ENCODE data around the gene JAGN1.
"Not testable (repeated sequence)": the region's sequence is repeated elsewhere in the genome, so short reads cannot be mapped to it uniquely, and the experiment has no call there.

Gene JAGN1

GRCh38 chr3:9867106-9867505, 23.3 kb upstream of the JAGN1 start:
- ATAC-seq: no peak

GRCh38 chr3:9869955-9870354, 20.5 kb upstream of the JAGN1 start:
- ATAC-seq: no peak

DNA sequence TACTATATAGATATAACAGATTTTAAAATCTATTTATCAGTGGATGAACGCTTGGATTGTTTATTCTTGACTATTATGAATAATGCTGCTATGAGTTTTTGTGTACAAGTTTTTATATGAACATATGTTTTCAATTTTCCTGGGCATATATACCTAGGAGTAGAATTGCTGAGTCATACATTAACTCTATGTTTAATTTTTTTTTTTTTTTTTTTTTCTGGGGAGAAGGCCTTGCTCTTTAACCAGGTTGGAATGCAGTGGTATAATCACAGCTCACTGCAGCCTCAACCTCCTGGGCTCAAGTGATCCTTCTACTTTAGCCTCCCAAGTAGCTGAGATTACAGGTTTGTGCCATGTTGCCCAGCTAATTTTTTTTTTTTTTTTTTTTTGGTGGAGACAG, 19.4 kb upstream of the JAGN1 start:
- ATAC-seq: no peak

DNA sequence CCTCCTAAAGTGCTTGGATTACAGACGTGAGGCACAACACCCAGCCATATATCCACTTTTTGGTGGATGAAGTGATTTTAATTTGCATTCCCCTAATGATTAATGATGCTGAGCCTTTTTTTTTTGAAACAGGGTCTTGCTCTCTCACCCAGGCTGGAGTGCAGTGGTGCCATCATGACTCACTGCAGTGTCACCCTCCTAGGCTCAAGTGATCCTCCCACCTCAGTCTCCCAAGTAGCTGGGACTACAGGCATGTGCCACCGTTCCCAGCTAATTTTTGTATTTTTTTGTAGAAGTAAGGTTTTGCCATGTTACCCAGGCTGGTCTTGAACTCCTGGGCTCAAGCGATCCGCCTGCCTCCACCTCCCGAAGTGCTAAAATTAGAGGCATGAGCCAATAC, 18.3 kb upstream of the JAGN1 start:
- not testable (repeated sequence) for ATAC-seq

- ATAC-seq: no peak
These were observed 15.0 kb upstream of the JAGN1 start for GRCh38 chr3:9875448-9875847.

DNA sequence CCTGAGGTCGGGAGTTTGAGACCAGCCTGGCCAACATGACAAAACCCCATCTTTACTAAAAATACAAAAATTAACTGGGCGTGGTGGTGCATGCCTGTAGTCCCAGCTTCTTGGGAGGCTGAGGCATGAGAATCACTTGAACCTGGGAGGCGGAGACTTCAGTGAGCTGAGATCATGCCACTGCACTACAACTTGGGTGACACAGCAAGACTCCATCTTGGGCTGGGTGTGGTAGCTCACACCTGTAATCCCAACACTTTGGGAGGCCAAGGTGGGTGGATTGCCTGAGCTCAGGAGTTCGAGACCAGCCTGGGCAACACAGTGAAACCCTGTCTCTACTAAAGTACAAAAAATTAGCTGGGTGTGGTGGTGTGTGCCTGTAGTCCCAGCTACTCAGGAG, 14.2 kb upstream of the JAGN1 start:
- ATAC-seq: not testable (repeated sequence)

DNA sequence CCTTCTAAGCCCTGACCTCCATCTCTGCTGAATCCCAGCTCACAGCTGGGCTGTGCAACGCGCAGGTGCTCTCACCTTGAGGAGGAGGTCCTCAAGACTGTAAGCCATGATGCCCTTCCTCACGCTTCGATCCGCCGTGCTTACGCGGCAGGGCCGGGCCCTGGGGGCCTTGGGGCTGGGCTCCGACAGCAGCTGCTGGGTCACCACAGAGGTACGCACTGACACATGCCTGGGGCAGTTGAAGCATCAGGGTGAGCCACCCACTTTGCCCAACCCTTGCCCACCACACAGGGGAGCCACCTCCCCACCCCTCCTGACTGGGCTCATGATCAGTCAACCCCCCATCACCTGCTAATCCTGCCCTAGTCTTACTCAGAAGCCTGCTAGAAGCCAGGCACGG, 13.4 kb upstream of the JAGN1 start:
- ATAC-seq: no peak

DNA sequence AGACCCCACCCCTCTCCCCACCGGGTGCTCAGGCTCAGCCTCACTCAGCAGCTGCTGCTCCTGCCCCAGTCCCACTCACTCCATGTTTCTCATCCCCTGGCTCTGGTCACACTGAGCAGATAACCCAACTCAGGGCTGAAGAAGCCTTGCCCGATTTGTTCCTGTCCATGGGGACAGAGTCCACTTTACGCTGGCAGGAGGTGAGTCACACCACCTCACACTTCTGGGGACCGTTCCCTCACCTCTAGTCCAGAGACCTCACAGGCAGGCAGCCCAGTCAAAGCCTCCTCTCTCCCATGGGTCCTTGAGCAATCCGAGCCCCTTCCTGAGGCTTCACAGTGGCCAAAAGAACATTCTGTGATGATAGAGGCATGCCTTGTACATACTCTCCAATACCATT, 11.7 kb upstream of the JAGN1 start:
- no peak for ATAC-seq

DNA sequence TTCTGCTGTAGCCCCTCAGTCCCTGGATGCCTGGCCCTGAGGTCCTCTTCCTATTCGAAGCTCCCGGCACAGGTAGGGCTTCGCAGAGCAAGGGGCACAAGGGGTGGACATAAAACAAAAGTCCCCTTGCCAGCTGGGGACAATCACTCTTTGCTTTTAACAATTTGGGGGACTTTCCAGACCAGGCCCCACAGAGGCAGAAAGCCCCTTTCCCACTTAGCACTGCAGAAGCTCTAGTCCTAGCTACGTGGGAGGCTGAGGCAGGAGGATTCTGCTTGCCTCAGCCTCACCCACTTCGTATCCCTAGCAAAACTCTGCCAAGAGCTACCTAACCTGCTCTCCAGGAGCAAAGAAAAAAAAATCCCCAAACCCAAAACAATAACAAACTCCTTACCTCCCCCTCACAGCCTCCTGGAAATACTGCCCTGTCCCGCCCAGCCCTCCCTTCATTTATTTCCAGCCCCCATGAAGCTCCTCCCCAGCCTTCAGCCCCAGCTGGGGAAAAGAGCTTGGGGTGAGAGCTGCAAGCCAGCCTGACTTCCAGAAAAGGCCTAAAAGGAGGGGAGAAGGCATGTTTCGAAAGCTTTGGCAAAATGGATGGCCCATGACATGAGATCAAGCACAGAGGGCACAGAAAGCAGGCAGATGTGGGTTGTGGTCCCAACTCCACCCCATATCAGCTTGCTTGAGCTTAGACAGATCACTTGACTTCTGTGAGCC, 10.4 kb upstream of the JAGN1 start, which contains the start of gene CIDEC:
Gene CIDEC, minus strand, starts transcription at position 424 of the 720 bp plus-strand sequence. CDS start 1,767 bp downstream, outside the sequence.
- no peak for ATAC-seq

DNA sequence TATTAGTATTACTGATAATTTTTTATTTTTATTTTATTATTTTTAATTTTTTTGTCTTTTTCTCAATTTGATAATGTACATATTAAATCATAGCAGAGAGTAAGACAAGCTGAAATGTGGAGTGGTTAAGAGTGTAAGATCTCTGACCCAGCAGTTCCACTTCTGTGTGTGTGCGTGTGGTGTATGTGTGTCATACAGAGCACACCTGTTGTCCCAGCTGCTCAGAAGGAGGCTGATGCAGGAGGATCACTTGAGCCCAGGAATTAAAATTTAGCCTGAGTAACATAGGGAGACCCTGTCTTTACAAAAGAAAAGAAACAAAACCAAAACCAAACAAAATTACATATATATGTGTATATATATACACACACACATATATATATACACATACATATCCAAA, 9.0 kb upstream of the JAGN1 start:
- ATAC-seq: no peak

DNA sequence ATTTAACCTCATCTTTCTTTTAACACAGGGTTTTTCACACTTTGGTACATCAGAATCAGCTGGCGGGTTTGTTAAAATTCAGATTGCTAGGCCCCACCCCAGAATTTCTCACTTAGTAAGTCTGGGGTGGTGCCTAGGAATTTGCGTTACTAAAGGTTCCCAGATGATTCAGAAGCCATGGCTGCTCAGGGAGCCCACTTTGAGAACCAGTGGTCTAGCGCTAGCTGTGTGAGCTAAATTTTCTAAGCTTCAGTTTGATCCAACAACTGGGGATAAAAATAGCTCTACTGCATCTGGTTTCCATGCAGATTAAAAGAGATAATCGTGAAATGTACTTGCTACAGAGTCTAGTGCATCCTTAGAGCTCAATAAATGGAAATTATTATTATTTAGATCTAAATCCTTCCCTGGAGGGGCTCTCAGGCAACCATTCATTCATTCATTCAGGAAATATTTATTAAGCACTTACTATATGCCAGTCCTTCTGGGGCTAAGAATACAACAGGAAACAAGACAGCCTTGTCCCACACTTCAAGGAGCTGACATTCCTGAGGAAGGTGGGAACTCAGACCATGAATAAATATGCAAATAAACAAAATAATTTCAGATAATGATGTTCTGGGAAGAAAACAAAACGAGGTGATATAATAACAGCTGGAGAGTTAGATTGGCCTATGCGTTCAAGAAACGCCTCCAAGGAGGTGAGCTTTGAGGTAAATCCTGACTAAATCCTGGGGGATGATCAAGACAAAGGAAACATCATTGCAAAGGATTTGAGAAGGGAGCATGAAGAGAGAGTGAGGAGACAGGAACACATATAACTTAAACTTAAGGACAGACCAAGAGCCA, 6.5 kb upstream of the JAGN1 start:
- no peak for ATAC-seq

GRCh38 chr3:9884555-9885165, 5.8 kb upstream of the JAGN1 start:
- ATAC-seq: no peak

GRCh38 chr3:9886328-9886727, 4.1 kb upstream of the JAGN1 start:
- no peak for ATAC-seq

GRCh38 chr3:9887480-9887879, 2.9 kb upstream of the JAGN1 start:
- no peak for ATAC-seq

- no peak for ATAC-seq
These were observed 1.9 kb upstream of the JAGN1 start for GRCh38 chr3:9888540-9888939.

GRCh38 chr3:9889405-9889804, 1.0 kb upstream of the JAGN1 start:
- ATAC-seq: no peak

- no peak for ATAC-seq
These were observed 737 bp downstream of the JAGN1 start for GRCh38 chr3:9891072-9891622.

DNA sequence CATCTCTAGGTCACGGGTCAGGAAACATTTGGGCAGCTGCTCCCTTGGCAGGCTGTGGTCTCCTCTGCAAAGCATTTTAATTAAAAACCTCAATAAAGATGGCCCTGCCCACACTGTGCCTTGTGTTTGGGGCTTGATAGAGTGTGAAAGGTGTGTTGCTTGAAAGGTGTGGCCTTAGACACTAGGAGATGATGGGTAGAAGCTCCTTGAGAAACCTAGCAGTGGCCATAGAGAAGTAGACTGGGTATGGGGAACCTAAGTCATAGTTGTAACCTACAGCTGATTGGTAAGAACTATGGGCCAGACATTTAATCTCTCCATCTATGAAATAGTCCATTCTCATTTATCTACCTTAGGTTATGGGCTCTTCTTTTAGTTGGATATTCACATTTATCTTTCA, 3.3 kb downstream of the JAGN1 start:
- ATAC-seq: no peak

GRCh38 chr3:9895715-9896114, 5.3 kb downstream of the JAGN1 start:
- ATAC-seq: not testable (repeated sequence)

DNA sequence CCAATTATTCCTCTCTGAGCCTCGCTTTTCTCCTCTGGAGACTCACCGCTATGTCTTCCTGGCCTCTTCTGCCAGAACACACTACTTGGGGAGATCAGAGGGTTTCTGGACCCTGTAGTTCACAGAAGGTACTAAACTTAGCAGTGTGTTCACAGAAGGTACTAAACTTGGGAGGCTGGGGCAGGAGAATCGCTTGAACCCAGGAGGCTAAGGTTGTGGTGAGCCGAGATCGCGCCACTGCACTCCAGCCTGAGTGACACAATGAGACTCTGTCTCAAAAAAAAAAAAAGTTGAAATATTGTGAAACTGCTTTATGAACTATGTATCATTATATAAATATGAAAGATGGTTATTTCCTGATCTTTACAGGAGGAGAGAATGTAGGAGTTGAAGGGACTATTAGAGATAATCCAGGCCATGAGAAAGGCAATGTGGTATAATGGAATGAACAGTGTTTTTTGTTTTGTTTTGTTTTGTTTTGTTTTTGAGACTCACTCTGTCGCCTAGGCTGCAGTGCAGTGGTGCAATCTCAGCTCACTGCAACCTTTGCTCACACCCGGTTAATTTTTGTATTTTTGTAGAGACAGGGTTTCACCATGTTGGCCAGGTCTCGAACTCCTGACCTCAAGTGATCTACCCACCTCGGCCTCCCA, 6.5 kb downstream of the JAGN1 start:
- ATAC-seq: not testable (repeated sequence)

GRCh38 chr3:9897408-9898372, 7.3 kb downstream of the JAGN1 start:
- no peak for ATAC-seq
